ENCODE data around the gene FHIT.

- no peak for TF ChIP-seq POLR2A (IDR thresholded peaks at IDR 0.05)
- TF ChIP-seq POLR2AphosphoS5 (IDR thresholded peaks at IDR 0.05), result no peak
- TF ChIP-seq CTCF (IDR thresholded peaks at IDR 0.05), result no peak
- no peak for TF ChIP-seq EP300 (IDR thresholded peaks at IDR 0.05)
Observed at GRCh38 chr3:59832702-59833101, 1418.5 kb downstream of the FHIT start.
